H1 (cell line): ENCODE results near the gene SPOCK1. TPM values are rescaled to one million over a fixed set of nuclear protein-coding genes. Genes with fewer than 3 reads are reported as not detected.

Source experiments
- HDAC2 ChIP-seq, 2 experiments: fragments of 300-600 bp in 1 of 2; sonication (generic) in 1 of 2; IDR thresholded peaks; 2 replicates each; pipeline ENCODE4 v1.6.1; 2011 to 2012; ENCODE audit warnings: low read depth in 2 of 2, low read length in 2 of 2, mild to moderate bottlenecking in 2 of 2, moderate library complexity in 2 of 2, borderline replicate concordance in 1 of 2, inconsistent platforms in 1 of 2
- MAFK ChIP-seq: IDR thresholded peaks from 2 replicates; pipeline ENCODE4 v1.6.1; 2012; ENCODE audit warnings: low read depth, mild to moderate bottlenecking, improper control_type of control experiment, low read length
- NRF1 ChIP-seq: IDR thresholded peaks from 2 replicates; pipeline ENCODE4 v1.6.1; 2011; ENCODE audit warnings: mild to moderate bottlenecking, low read depth, low read length, improper control_type of control experiment
- SIRT6 ChIP-seq: IDR thresholded peaks from one replicate; pipeline ENCODE4 v1.7.1; 2012; ENCODE audit warnings: low read length, inconsistent platforms
- polyA plus RNA-seq, 7 experiments: library from polyadenylated mRNA; depleted of rRNA in 3 of 7; stranded (reverse) in 5 of 7; unstranded in 2 of 7; fragments of >200 nt in 5 of 7; fragments of 200-250 nt in 2 of 7; gene quantifications; 1 replicate in 5 of 7; 2 replicates in 1 of 7; 4 replicates in 1 of 7; pipeline versions ENCODE4 v1.2.1 to v1.2.3, GENCODE V29; 2011 to 2013; ENCODE audit warnings: missing spikeins in 2 of 7, mixed read lengths in 2 of 7
- total RNA-seq: library from RNA; stranded (reverse); fragmentation: NEBNext Ultra II Directional; extraction: Animal tissue kit (Norgen Biotek cat#: 25700); gene quantifications from 2 replicates; pipeline ENCODE4 v1.2.1, GENCODE V29; 2021
- TF ChIP-seq, protein P1 (sequence below): IDR thresholded peaks from 2 replicates; pipeline ENCODE4 v1.6.1; 2011; ENCODE audit warnings: low read length, improper control_type of control experiment
- TF ChIP-seq, protein P2 (sequence below): IDR thresholded peaks from 2 replicates; pipeline ENCODE4 v1.6.1; 2012; ENCODE audit warnings: inconsistent platforms

SPOCK1 gene
- total and polyA plus RNA-seq, 2 of the 8 experiments (the other 6 are each of a cell fraction or from before 2014, with no cell fraction given), result 6.9 to 18.1 TPM

DNA sequence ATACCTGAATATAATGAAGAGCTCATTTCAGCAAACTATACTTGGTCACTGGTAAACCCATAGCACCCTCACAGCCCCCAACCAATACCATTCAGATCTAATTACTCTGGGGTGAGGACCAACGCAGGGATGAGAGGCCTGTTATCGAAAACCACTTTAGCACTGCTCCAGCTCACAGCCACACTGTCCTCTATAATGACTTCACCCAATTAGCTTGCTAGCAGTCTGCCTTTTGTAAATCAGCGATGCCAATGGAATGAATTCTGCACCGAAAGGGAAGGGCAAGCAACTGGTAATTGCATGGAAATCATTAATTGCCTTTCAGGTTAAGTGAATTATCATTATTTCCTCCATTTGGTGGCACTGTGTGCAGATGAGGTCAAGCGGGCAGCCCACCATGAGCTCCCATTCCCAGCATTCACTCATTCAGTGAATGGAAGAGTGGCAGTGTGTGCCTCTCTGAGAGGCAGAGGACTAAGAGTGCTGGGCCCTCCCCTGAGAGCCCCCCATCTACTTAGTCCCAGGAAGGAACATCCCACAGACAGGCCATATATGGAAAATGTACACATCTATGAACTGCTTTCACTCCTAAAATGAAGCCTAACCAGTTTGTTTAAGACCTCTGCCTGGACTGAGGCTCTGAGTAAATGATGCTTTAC lies 262.1 kb downstream of the SPOCK1 start (continued):
- TF ChIP-seq HDAC2 (IDR thresholded peaks at IDR 0.05; ENCODE audit: borderline replicate concordance in 1 of 2, low read depth in 2 of 2, low read length in 2 of 2), result no peak
- TF ChIP-seq, protein P1, sequence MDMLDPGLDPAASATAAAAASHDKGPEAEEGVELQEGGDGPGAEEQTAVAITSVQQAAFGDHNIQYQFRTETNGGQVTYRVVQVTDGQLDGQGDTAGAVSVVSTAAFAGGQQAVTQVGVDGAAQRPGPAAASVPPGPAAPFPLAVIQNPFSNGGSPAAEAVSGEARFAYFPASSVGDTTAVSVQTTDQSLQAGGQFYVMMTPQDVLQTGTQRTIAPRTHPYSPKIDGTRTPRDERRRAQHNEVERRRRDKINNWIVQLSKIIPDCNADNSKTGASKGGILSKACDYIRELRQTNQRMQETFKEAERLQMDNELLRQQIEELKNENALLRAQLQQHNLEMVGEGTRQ, result no peak
- TF ChIP-seq, protein P2, sequence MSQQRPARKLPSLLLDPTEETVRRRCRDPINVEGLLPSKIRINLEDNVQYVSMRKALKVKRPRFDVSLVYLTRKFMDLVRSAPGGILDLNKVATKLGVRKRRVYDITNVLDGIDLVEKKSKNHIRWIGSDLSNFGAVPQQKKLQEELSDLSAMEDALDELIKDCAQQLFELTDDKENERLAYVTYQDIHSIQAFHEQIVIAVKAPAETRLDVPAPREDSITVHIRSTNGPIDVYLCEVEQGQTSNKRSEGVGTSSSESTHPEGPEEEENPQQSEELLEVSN, result no peak
- no peak for TF ChIP-seq SIRT6
- TF ChIP-seq MAFK, result no peak
- no peak for TF ChIP-seq NRF1
